ENCODE measurements around the gene CST5. TPM values are rescaled to one million over a fixed set of nuclear protein-coding genes. Genes with fewer than 3 reads are reported as not detected.

The CST5 gene
- polyA plus RNA-seq, 1 donor from 2014 or later: not detected

- Histone ChIP-seq H3K27me3 (ENCODE audit: insufficient read depth, low read depth, low read length) (no peaks in the 10 kb centered on the region), H3K9ac (ENCODE audit: low read length) (no peak within 1 kb of the TSS), H2AFZ (ENCODE audit: low read depth, low read length) (no peak within 1 kb of the TSS), H3K4me2 (ENCODE audit: low read length) (no peak within 1 kb of the TSS), H3K9me2 (ENCODE audit: insufficient read depth, low read length) (no peaks in the 10 kb centered on the region), H3F3A (ENCODE audit: insufficient read depth, low read length, poor library complexity, severe bottlenecking) (no peaks in the 10 kb centered on the region), H3K36me3 (ENCODE audit: insufficient read depth, low read length) (no peaks in the 10 kb centered on the region), H3K9me3 (ENCODE audit: low read length) (no peaks in the 10 kb centered on the region), H4K20me1 (ENCODE audit: insufficient read depth) (no peaks in the 10 kb centered on the region), H3K4me3 (ENCODE audit: low read length) (no peak within 1 kb of the TSS), H3K79me2 (replicated peaks; ENCODE audit: insufficient read depth, low read length) (no peaks in the 10 kb centered on the region), H3K27ac (ENCODE audit: low read length) (no peak within 1 kb of the TSS)
- TF ChIP-seq CTCF (IDR thresholded peaks at IDR 0.05; ENCODE audit: poor library complexity, severe bottlenecking) (no peak), RAD21 (conservative IDR thresholded peaks at IDR 0.05) (no peak), EP300 (conservative IDR thresholded peaks at IDR 0.05; ENCODE audit: poor library complexity, severe bottlenecking) (no peak), MXI1 (conservative IDR thresholded peaks at IDR 0.05; ENCODE audit: poor library complexity, severe bottlenecking) (no peak), POLR2AphosphoS5 (IDR thresholded peaks at IDR 0.05) (no peak), SMC3 (conservative IDR thresholded peaks at IDR 0.05; ENCODE audit: poor library complexity) (no peak), EZH2 (IDR thresholded peaks at IDR 0.05; ENCODE audit: borderline replicate concordance, insufficient read depth, low read length, poor library complexity, severe bottlenecking) (no peak), REST (IDR thresholded peaks at IDR 0.05; ENCODE audit: borderline replicate concordance) (no peak), TAF1 (IDR thresholded peaks at IDR 0.05; ENCODE audit: low read depth) (no peak)
These were observed 53.0 kb downstream of the CST5 start, which contains the start of gene CST2 for GRCh38 chr20:23826541-23827021. TSS of gene CST2 (minus strand) at chr20:23826729. CDS start at chr20:23826660, 69 bp downstream.

Other genes with a start within 250 kb of the CST5 start
- 52.4 and 54.6 TPM in 2 replicates for gene CST3, start 241.8 kb downstream of the CST5 start, polyA plus RNA-seq
- not detected in 2 replicates for gene CST4, start 190.7 kb downstream of the CST5 start, polyA plus RNA-seq
- gene CST1, start 128.8 kb downstream of the CST5 start, polyA plus RNA-seq: not detected in 2 replicates
- not detected in 2 replicates for gene CST2, start 53.0 kb downstream of the CST5 start, polyA plus RNA-seq
- gene GGTLC1, start 109.0 kb upstream of the CST5 start, polyA plus RNA-seq: not detected in 2 replicates